Ovary (tissue), 9 donors: ENCODE results near the gene ETF1. TPM values are rescaled to one million over a fixed set of nuclear protein-coding genes. Genes with fewer than 3 reads are reported as not detected.

Experiments used
- DNase-seq, 5 donors: peaks; one replicate each; pipeline ENCODE4 v3.0.0-alpha.2; 2019 to 2020
- H3K27ac ChIP-seq, 2 donors: fragments of 200-600 bp; one replicate each; pipeline versions ENCODE4 v1.5.1 to v1.8.0; 2019 to 2022
- H3K27me3 ChIP-seq: fragments of 200-600 bp; one replicate; pipeline ENCODE4 v1.8.0; 2022
- H3K36me3 ChIP-seq: fragments of 200-600 bp; sonication (generic); one replicate; pipeline ENCODE4 v1.5.1; 2019
- H3K4me1 ChIP-seq: one replicate; pipeline ENCODE4 v1.8.1; 2013; ENCODE audit warnings: mild to moderate bottlenecking, moderate library complexity; ENCODE audit not compliant: insufficient read depth
- H3K4me3 ChIP-seq: fragments of 200-600 bp; sonication (generic); one replicate; pipeline ENCODE4 v1.5.1; 2017
- H3K9me3 ChIP-seq, 2 donors: fragments of 200-600 bp in 1 of 2; sonication (generic) in 1 of 2; one replicate each; pipeline versions ENCODE4 v1.5.1 to v1.8.1; 2013 to 2019; ENCODE audit warnings: mild to moderate bottlenecking in 1 of 2, moderate library complexity in 1 of 2
- EP300 ChIP-seq: sonication (generic); formaldehyde crosslinking; IDR thresholded peaks from one replicate; pipeline ENCODE4 v1.6.1; 2017; ENCODE audit warnings: antibody characterized with exemption
- POLR2A ChIP-seq: fragments of 450-650 bp; IDR thresholded peaks from one replicate; pipeline ENCODE4 v1.6.1; 2017; ENCODE audit warnings: antibody characterized with exemption, mild to moderate bottlenecking, moderate library complexity
- WGBS, 3 donors: extraction: QIAGEN DNeasy Blood & Tissue Kit in 1 of 3; methylation state at CpG; one replicate each; pipeline versions ENCODE4 v1.1.5 to v1.1.7; 2013 to 2017; 5-methylcytosine and 5-hydroxymethylcytosine counted together
- intact Hi-C, 4 donors: fragments of 100-400 bp; cut with DNase I; formaldehyde crosslinking; loops; one replicate each; pipeline versions ENCODE4 v1.11.0 to v1.15.1; 2022 to 2023
- polyA plus RNA-seq, 2 donors: library from polyadenylated mRNA; stranded (reverse); fragments of 200-250 nt in 1 of 2; fragments of 350-450 nt in 1 of 2; fragmentation: Illumina TruSeq in 1 of 2; extraction: RNeasy Lipid Tissue Mini Kit (QIAGEN cat#74804) in 1 of 2; gene quantifications; one replicate each; pipeline ENCODE4 v1.2.3, GENCODE V29; 2013 to 2014
- total RNA-seq, 7 donors: library from RNA; depleted of rRNA in 2 of 7; stranded (reverse); fragments of >200 nt in 2 of 7; fragmentation: NEBNext Ultra II Directional in 3 of 7; extraction: Animal tissue kit (Norgen Biotek cat#: 25700) in 3 of 7; gene quantifications; one replicate each; pipeline versions ENCODE4 v1.1.0 to v1.2.4, GENCODE V29; 2016 to 2023
- TF ChIP-seq, protein P1 (sequence below), 3 donors: fragments of 450-650 bp in 2 of 3; fragments of 200-600 bp in 1 of 3; IDR thresholded peaks; one replicate each; pipeline versions ENCODE4 v1.5.1 to v1.8.0; 2016 to 2022; ENCODE audit warnings: antibody characterized with exemption in 3 of 3, mild to moderate bottlenecking in 1 of 3
- donor health status: DM: no; HTN: no; CAD: no; lungs with moderate emphysema.
- donor health status: DM: no; HTN: no; CAD: no.
- donor health status: Bipolar disorder and iron deficiency.
- donor health status: DM: yes; HTN: yes; CAD: no.
- donor health status: DM: no; HTN: no; CAD: no.
- donor health status: DM: yes; HTN: yes; CAD: no.

Gene ETF1
- total and polyA plus RNA-seq, 9 donors: 29.3 to 106 (median 68.3) TPM

DNA sequence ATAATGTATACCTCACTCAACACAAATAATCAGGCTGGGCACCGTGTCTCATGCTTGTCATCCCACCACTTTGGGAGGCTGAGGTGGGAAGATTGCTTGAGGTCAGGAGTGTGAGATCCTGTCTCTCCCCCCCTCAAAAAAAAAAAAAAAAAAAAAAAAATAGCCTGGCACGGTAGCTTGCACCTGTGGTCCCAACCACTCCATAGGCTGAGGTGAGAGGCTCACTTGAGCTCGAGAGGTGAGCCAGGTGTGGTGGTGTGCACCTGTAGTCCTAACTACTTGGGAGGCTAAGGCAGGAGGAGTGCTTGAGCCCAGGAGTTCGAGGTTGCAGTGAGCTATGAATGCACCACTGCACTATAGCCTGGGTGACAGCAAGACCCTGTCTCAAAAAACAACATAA lies 9.6 kb upstream of the ETF1 start:
- WGBS, 3 donors: 79 to 86% (median 82%) methylated on average over 4 of the region's 4 CpGs
- H3K27ac ChIP-seq: no peak overlapping the region
- H3K9me3 ChIP-seq: no peaks in the 10 kb centered on the region
- no peaks in the 10 kb centered on the region for H3K27me3 ChIP-seq
- DNase-seq: no peak
- peaks cover 2% of the 10 kb centered on the region for H3K4me1 ChIP-seq
- TF ChIP-seq, protein P1, sequence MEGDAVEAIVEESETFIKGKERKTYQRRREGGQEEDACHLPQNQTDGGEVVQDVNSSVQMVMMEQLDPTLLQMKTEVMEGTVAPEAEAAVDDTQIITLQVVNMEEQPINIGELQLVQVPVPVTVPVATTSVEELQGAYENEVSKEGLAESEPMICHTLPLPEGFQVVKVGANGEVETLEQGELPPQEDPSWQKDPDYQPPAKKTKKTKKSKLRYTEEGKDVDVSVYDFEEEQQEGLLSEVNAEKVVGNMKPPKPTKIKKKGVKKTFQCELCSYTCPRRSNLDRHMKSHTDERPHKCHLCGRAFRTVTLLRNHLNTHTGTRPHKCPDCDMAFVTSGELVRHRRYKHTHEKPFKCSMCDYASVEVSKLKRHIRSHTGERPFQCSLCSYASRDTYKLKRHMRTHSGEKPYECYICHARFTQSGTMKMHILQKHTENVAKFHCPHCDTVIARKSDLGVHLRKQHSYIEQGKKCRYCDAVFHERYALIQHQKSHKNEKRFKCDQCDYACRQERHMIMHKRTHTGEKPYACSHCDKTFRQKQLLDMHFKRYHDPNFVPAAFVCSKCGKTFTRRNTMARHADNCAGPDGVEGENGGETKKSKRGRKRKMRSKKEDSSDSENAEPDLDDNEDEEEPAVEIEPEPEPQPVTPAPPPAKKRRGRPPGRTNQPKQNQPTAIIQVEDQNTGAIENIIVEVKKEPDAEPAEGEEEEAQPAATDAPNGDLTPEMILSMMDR (IDR thresholded peaks at IDR 0.05): no peak
- no peak for TF ChIP-seq POLR2A
- no peak for TF ChIP-seq EP300
- no peaks in the 10 kb centered on the region for H3K36me3 ChIP-seq
- intact Hi-C loops: no loop called here
- no peak overlapping the region for H3K4me3 ChIP-seq

DNA sequence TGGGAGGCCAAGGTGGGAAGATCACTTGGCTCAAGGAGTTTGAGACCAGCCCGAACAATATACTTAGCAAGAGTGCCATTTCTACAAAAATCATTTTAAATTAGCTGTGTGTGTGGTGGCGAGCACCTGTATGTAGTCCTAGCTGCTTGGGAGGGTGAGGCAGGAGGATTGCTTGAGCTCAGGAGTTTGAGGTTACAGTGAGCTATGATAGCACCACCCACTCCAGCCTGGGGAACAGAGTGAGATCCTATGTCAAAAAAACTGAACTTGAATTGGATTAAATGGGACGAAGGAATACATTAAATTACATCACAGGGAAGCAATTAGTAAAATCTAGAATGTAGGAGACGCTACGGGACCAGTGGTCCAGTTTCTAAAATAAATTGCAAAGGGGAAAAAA lies 6.4 kb upstream of the ETF1 start:
- H3K27ac ChIP-seq: no peak overlapping the region
- H3K4me1 ChIP-seq: peaks cover 14% of the 10 kb centered on the region
- intact Hi-C loops: no loop called here
- 92 to 97% (median 96%) methylated on average over 5 of the region's 5 CpGs for WGBS, 3 donors
- H3K36me3 ChIP-seq: no peaks in the 10 kb centered on the region
- no peaks in the 10 kb centered on the region for H3K9me3 ChIP-seq
- DNase-seq: no peak
- no peaks in the 10 kb centered on the region for H3K27me3 ChIP-seq
- TF ChIP-seq, protein P1 (IDR thresholded peaks at IDR 0.05): no peak
- no peak overlapping the region for H3K4me3 ChIP-seq

DNA sequence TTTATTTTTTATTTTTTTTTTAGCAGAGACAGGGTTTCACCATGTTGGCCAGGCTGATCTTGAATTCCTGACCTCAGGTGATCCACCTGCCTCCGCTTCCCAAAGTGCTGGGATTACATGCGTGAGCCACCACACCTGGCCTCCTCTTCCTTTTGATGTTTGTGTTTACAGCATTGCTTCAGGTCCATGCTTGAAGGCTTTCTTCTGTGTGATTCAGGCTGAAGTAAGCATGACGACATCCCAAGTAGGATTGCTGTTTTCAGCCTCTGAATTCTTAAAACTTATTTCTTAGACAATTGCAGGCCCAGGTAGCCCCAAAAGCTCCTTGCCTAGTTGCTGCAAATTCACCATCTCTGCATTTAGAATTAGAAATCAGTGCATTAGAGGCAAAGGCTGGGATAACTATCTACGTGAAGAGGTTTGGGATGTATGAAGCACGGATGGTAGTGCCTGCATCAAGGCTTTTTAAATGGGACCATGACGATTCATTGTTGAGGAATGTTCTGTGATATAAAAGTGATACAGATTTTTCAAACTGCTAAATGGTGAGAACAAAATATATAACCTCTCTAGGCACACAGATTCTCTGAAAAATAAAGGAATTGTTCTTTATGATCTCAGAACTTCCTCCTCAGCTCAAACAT lies 3.0 kb upstream of the ETF1 start:
- WGBS, 3 donors: 69 to 80% (median 80%) methylated on average over 6 of the region's 6 CpGs
- Histone ChIP-seq H3K4me3 (no peak overlapping the region), H3K9me3 (no peaks in the 10 kb centered on the region), H3K27me3 (no peaks in the 10 kb centered on the region), H3K36me3 (no peaks in the 10 kb centered on the region), H3K27ac (no peak overlapping the region), H3K4me1 (peaks cover 17% of the 10 kb centered on the region)
- intact Hi-C loops: no loop called here
- TF ChIP-seq, protein P1 (IDR thresholded peaks at IDR 0.05): no peak
- TF ChIP-seq POLR2A (no peak), EP300 (no peak)
- no peak for DNase-seq

DNA sequence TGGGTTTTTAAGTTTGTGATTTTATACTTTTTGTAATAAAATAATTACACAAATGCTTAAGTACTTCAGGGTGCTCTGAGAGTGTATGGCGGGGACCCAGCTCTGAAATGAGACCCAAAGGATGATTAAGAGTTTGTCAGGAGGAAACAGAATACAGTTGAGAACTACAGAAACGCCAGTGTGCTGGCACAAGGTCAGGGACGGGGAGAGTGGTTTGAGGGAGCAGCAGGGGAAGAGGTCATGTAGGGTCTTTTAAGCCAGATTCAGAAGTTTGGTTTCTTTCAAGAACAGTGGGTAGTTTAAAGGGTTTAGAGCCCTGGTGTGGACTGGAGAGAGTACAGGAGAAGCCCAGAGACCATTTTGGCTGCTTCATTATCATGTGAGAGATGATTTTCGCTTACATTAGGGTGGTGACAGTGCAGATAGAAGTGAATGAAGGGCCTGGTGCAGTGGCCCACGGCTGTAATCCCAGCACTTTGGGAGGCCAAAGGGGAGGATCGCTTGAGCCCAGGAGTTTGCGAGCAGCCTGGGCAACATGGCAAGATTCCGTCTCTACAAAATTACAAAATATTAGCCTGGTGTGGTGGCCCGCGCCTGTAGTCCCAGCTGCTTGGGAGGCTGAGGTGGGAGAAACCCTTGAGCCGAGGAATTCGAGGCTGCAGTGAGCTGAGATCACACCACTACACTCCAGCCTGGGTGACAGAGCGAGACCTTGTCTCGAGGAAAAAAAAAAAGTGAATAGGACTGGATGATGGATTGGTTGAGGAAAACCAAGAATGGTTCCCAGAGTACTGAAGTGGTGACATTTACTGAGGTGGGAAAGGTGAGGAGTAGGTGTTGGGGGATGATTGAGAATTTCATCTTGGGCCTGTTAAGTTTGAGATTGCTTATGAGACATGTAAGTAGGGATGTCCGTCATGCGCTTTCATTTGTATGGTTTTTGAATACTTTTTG lies 1.4 kb upstream of the ETF1 start:
- intact Hi-C loops: no loop called here
- DNase-seq: peak; percentile 29 to 55 (median 44)
- WGBS, 3 donors: 55 to 62% (median 56%) methylated on average over 16 of the region's 16 CpGs
- H3K36me3 ChIP-seq: no peaks in the 10 kb centered on the region
- H3K27ac ChIP-seq: peak overlapping the region; percentile 92
- TF ChIP-seq POLR2A: no peak
- TF ChIP-seq EP300: no peak
- TF ChIP-seq, protein P1 (IDR thresholded peaks at IDR 0.05): no peak
- peaks cover 18% of the 10 kb centered on the region for H3K4me1 ChIP-seq
- H3K4me3 ChIP-seq: peak overlapping the region; percentile 85
- H3K27me3 ChIP-seq: no peaks in the 10 kb centered on the region
- no peaks in the 10 kb centered on the region for H3K9me3 ChIP-seq
